ENCODE data around the gene CPA4. TPM values are rescaled to one million over a fixed set of nuclear protein-coding genes. Genes with fewer than 3 reads are reported as not detected.

CPA4 gene
- total and polyA plus RNA-seq, 2 donors = 3.8 TPM; not detected in 1

DNA sequence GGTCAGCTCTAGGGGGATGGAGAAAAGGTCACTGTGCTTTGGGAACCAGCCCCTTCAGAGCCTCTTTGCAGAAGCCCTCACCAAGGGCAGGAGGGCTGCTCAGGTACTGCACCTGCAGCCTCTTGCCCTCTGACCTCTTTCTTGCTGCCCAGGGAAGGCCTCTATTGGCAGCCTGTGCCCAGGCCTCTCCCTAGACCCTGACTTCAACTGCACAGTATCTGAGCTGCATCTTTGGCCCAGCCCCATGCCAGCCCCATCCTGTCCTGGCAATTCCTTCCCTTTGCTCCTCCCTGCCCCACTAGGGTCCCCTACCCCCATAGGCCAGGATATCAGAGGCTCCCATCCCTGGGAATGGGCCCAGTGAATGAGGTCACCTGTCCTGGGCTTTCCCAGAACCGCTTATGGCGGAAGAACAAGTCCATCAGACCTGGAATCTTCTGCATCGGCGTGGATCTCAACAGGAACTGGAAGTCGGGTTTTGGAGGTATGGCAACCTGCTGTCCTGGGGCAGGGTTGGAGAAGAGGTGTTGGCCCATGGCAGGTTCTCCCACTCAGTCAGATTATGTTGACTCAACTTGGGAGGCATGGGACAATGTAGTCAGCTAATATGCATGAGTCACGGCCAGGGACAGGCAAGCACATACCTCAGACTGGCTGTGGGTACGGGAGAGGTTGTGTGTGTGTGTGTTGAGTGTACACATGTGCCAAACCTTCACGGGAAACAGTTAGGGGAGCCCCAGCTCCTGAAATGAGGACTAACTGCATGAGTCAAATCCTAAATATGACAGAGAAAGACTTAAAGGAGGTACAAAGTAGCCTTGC, 70.3 kb downstream of the CPA4 start:
- 70% methylated on average over 8 of the region's 8 CpGs for WGBS
- H3K36me3 ChIP-seq (ENCODE audit: insufficient read depth) = no peaks in the 10 kb centered on the region
- no peak for DNase-seq (ENCODE audit: extremely low spot score)
- no peaks in the 10 kb centered on the region for H3K4me1 ChIP-seq (ENCODE audit: insufficient read depth)
- H3K4me3 ChIP-seq (ENCODE audit: low read depth, low read length) = no peak overlapping the region
- H3K27ac ChIP-seq (ENCODE audit: low read depth) = no peak overlapping the region

DNA sequence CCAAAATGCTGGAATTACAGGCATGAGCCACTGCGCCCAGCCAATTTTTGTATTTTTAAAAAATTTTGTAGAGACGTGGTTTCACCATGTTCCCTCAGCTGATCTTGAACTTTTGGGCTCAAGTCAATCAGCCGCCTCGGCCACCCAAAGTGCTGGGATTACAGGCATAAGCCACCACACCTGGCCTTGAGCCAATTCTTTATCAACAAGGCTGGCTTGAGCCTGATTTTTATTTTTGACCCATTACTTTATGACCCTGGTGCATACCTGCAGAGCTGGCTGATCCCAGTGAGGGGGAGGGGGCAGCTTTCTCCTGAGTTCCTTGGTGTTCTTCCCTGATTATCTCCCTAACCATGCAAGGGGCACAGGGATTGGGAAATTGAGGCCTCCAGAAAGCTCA, 71.5 kb downstream of the CPA4 start:
- Histone ChIP-seq H3K36me3 (ENCODE audit: insufficient read depth) (no peaks in the 10 kb centered on the region), H3K4me1 (ENCODE audit: insufficient read depth) (peaks cover 2% of the 10 kb centered on the region), H3K27ac (ENCODE audit: low read depth) (no peak overlapping the region), H3K4me3 (ENCODE audit: low read depth, low read length) (no peak overlapping the region)
- DNase-seq (ENCODE audit: extremely low spot score) = no peak
- 93% methylated on average over 4 of the region's 4 CpGs for WGBS

DNA sequence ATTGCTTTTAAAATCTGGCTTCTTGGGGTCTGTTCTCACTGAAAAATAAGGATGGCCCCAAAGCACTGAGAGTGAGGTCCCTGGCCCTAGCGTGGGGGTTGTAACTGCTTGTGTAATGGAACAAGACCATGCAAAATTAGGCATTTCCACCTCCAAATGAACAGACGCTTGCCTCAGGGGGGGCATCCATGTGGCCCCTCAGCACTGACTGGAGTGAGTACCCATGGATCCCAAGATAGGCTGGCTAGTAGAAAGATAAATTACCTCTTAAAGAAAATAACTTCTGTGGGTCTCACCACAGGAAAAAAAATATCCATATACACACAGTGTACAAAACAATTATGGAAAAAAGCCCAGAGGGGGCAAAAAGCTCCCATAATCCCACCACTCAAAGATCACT, 72.1 kb downstream of the CPA4 start:
- no peak overlapping the region for H3K27ac ChIP-seq (ENCODE audit: low read depth)
- no peaks in the 10 kb centered on the region for H3K36me3 ChIP-seq (ENCODE audit: insufficient read depth)
- H3K4me1 ChIP-seq (ENCODE audit: insufficient read depth) = peaks cover 3% of the 10 kb centered on the region
- no peak for DNase-seq (ENCODE audit: extremely low spot score)
- 79% methylated on average over 2 of the region's 2 CpGs for WGBS
- no peak overlapping the region for H3K4me3 ChIP-seq (ENCODE audit: low read depth, low read length)

DNA sequence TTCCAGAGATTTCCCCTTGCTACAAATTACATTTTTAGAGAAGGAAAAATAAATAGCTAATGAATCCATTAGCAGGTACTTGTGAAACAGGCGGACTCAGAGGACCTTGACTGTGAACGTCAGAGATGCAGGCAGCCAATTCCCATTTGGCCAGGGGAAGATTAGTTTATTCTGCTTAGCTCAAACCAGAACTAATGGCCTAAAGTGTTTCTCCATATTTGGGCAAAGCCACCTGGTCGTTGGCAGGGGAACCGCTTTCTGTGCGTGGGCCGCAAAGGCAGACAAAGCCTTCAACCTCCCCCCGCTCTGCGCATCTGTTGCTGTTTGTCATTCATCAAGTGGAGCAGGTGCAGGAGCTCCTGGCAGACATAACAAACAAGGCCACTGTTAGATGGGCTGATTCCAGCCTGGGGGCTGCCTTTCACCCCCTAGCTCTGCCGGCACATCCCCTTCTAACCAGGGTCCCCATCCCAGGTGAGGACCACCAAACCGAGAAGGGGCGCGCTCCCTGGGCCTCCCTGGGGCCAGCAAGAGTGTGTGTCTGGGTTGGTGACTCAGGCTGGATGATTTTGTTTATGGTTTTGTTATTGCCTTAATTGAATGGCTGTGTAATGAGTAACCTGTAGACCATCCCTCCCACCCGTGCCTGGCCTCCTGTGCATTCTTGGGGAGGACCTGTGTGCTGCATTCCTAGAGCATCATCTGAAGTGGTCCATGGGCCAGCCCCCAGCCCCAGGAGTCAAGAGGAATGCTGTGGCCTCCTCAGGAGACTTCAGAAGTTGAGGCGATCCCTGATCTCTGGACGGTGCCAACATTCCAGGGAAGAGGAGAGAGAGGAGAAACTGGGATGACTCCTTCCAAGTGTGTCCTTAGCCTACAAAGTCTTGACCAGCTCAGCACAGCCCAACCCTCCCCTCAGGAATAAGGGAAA, 72.8 kb downstream of the CPA4 start:
- WGBS = 77% methylated on average over 15 of the region's 15 CpGs
- Histone ChIP-seq H3K36me3 (ENCODE audit: insufficient read depth) (no peaks in the 10 kb centered on the region), H3K4me3 (ENCODE audit: low read depth, low read length) (no peak overlapping the region), H3K27ac (ENCODE audit: low read depth) (no peak overlapping the region), H3K4me1 (ENCODE audit: insufficient read depth) (peaks cover 4% of the 10 kb centered on the region)
- no peak for DNase-seq (ENCODE audit: extremely low spot score)

DNA sequence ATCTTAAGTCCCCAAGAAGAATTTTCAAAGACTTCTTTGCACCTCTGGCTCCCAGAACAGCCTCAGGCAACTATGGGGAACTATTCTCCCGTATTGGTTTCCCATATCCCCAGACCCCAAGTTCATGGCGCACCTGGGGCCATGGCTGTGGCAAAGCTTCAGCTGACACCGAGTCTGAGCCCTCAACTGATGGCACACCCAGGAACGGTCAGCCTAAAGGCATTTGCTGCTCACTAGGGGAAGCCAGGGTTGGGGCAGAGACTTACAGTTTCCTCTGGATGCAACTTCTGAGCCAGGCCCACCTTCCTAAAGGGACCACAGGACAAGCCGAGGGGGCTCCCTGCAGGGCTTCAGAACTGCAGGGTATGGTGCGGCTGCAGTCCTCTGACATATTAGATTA, 73.6 kb downstream of the CPA4 start:
- H3K36me3 ChIP-seq (ENCODE audit: insufficient read depth) = no peaks in the 10 kb centered on the region
- DNase-seq (ENCODE audit: extremely low spot score) = no peak
- peaks cover 4% of the 10 kb centered on the region for H3K4me1 ChIP-seq (ENCODE audit: insufficient read depth)
- H3K27ac ChIP-seq (ENCODE audit: low read depth) = no peak overlapping the region
- 92% methylated on average over 6 of the region's 6 CpGs for WGBS
- H3K4me3 ChIP-seq (ENCODE audit: low read depth, low read length) = no peak overlapping the region

DNA sequence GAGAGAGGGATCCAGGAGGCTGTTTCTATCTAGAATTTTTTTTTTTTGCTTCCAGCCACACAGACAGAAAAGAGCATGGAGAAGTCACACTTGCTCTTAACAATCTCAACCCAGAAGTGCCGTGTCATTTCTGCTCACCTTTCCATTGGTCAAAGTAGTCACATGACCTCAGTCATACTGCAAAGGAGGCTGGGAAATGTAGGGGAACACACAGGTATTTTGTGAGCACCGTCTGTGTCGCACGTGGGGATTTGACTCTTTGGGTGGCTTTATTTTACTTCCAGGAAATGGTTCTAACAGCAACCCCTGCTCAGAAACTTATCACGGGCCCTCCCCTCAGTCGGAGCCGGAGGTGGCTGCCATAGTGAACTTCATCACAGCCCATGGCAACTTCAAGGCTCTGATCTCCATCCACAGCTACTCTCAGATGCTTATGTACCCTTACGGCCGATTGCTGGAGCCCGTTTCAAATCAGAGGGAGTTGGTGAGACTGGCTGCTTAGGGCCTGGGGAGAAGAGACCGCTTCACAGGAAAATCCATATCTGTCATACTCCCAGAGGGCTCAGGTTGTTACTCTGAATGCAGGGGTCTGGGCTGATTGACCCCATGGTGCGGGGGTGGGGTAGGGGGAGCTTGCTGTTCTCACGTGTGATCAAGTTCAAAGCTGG, 74.3 kb downstream of the CPA4 start:
- H3K4me3 ChIP-seq (ENCODE audit: low read depth, low read length) = no peak overlapping the region
- H3K27ac ChIP-seq (ENCODE audit: low read depth) = no peak overlapping the region
- no peak for DNase-seq (ENCODE audit: extremely low spot score)
- H3K4me1 ChIP-seq (ENCODE audit: insufficient read depth) = peaks cover 4% of the 10 kb centered on the region
- H3K36me3 ChIP-seq (ENCODE audit: insufficient read depth) = no peaks in the 10 kb centered on the region
- 90% methylated on average over 13 of the region's 13 CpGs for WGBS

DNA sequence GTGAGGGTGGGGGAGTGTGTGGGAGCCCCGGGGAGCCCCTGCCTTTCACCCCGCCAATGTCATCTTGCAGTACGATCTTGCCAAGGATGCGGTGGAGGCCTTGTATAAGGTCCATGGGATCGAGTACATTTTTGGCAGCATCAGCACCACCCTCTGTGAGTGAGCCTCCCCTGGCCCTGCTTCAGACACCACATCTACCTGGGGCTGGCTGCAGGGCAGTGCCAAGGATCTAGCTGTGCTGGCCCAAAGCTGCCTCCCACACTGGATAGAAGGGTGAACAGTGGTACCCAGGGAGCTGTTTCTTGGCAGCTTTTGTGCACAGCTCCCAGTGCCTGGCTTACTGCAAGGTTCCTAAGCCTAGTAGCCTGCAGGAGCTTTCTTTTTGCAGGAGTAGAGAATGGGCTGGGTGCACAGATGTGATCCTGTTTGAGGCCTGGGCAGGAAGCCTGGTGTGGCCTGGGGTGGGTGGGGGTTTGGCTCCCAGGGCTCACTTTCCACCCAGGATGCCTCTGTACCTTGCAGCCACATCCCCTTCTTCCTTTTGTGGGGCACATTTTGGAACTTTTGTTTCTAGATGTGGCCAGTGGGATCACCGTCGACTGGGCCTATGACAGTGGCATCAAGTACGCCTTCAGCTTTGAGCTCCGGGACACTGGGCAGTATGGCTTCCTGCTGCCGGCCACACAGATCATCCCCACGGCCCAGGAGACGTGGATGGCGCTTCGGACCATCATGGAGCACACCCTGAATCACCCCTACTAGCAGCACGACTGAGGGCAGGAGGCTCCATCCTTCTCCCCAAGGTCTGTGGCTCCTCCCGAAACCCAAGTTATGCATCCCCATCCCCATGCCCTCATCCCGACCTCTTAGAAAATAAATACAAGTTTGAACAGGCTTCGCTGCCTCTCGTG, 75.1 kb downstream of the CPA4 start:
- Histone ChIP-seq H3K36me3 (ENCODE audit: insufficient read depth) (no peaks in the 10 kb centered on the region), H3K4me1 (ENCODE audit: insufficient read depth) (peaks cover 4% of the 10 kb centered on the region), H3K4me3 (ENCODE audit: low read depth, low read length) (no peak overlapping the region), H3K27ac (ENCODE audit: low read depth) (no peak overlapping the region)
- no peak for DNase-seq (ENCODE audit: extremely low spot score)
- WGBS = 88% methylated on average over 19 of the region's 19 CpGs

DNA sequence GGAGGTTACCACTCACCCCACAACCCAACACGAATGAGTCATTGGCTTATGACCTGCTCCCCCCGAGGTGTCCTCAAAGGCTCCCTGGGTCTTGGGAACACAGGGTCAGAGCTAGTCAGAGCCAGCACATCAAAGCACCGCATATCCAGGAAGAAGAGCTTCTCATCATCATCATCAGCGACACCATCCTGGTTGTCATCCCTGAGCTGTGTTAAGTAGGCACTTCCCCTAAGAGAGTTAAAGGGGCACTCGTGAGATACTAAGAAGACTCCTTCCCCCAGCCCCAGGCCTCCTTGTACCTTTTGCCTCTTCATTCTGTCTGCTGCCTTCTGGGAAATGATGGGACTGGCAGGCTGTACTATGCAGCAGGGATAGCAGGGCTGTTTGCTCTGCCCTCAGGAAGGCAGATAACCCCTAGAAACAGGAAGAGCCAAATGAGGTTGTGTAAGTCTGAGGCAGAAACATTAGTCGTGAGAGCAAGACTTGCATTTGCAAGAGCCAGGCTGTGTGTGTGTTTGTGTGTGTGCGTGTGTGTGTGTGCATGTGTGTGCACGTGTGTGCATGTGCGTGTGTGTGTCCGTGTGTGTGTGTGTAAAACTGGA, 76.2 kb downstream of the CPA4 start:
- Histone ChIP-seq H3K36me3 (ENCODE audit: insufficient read depth) (no peaks in the 10 kb centered on the region), H3K4me3 (ENCODE audit: low read depth, low read length) (no peak overlapping the region), H3K27ac (ENCODE audit: low read depth) (peak overlapping the region; percentile 19), H3K4me1 (ENCODE audit: insufficient read depth) (peaks cover 4% of the 10 kb centered on the region)
- no peak for DNase-seq (ENCODE audit: extremely low spot score)
- WGBS = 29% methylated on average over 10 of the region's 10 CpGs

DNA sequence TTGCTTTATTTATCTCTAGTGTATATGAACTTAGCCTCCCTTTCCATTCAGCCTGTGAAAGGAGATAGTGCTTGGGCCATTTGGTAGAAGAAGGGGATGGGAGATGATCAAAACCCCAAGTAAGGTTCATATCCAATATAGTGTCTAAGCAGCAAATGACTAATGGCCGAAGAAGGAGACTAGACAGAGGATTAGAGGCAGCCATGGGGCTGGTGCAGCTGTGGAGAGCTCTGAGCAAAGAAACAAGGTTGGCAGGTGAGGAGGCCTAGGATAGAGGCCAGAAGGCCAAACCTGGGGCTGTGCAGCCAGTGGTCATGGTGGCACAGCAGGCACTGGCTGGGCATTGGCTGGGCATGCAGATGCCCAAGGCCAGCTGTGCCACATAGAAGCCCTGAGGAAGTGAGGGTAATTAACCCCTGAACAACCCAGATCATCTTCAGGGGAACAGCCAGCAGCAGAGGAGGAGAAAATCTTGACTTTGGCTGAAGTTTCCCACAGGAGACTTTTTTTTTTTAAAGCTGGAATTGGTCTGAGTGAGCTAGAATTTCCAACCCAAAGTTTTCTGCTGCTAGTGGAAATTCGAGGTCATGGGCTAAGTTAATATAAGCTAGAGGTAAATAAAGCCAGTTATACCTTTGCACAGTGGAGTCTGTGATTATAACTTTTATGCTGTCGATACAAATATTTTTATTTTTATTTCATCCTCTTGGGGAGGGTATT, 77.0 kb downstream of the CPA4 start:
- no peak overlapping the region for H3K27ac ChIP-seq (ENCODE audit: low read depth)
- no peaks in the 10 kb centered on the region for H3K36me3 ChIP-seq (ENCODE audit: insufficient read depth)
- WGBS = 59% methylated on average over 3 of the region's 3 CpGs
- no peak overlapping the region for H3K4me3 ChIP-seq (ENCODE audit: low read depth, low read length)
- H3K4me1 ChIP-seq (ENCODE audit: insufficient read depth) = peaks cover 4% of the 10 kb centered on the region
- no peak for DNase-seq (ENCODE audit: extremely low spot score)

DNA sequence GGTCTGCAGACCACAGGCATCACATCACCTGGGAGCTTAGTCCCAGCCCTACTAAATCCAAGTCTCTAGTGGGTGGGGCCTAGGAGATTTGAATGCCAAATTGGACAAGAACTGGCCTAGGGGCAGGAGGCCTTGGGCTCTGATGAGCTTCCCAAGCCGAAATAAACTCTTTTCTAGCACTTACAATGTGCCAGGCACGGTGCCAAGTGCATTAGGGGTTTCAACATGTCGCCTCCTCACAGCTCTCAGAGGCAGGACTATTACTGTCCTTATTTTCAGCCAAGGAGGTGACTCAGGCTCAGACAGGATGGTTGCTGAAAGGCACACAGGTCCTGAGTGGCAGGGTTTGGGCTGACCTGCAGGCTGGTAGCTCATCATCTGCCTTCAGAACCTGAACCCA, 78.1 kb downstream of the CPA4 start:
- H3K36me3 ChIP-seq (ENCODE audit: insufficient read depth) = no peaks in the 10 kb centered on the region
- no peak for DNase-seq (ENCODE audit: extremely low spot score)
- H3K4me3 ChIP-seq (ENCODE audit: low read depth, low read length) = no peak overlapping the region
- WGBS = 51% methylated on average over 3 of the region's 3 CpGs
- peaks cover 4% of the 10 kb centered on the region for H3K4me1 ChIP-seq (ENCODE audit: insufficient read depth)
- no peak overlapping the region for H3K27ac ChIP-seq (ENCODE audit: low read depth)

DNA sequence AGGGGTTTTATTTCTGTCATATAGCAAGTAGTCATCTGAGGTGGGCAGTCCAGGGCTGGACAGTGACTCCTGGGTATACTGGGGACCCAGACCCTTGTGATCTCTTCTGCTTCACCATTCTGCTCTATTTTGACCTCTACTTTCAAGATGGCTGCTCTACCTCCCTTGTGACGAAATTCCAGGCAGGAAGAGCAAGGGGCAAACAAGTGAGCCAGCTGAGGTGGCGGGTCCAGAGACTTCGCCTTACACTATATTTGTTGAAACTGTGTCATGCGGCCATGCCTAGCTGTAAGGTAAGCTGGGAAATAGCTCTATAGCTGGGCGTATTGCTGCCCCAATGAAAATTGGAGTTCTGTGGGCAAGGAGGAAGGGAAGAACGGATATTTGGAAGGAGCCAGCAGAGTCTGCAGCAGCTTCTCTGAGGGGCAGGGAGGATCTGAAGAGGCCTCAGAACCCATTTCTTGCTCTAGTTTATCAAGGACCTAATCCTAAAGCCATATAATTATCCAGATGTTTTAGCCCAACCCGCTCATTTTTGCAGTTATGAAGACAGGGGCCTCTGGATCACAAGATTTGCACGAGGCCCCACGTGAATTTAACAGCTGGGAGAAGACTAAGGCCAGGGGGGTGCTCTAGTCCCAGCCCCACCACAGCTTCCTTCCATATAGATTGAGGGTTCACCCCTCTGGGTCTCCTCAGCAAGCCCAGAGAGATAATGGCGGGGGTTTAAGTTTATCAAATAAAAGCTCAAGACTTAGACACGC, 79.6 kb downstream of the CPA4 start:
- H3K27ac ChIP-seq (ENCODE audit: low read depth) = peak overlapping the region; percentile 91
- WGBS = 70% methylated on average over 11 of the region's 11 CpGs
- no peak for DNase-seq (ENCODE audit: extremely low spot score)
- H3K4me1 ChIP-seq (ENCODE audit: insufficient read depth) = peaks cover 4% of the 10 kb centered on the region
- no peaks in the 10 kb centered on the region for H3K36me3 ChIP-seq (ENCODE audit: insufficient read depth)
- no peak overlapping the region for H3K4me3 ChIP-seq (ENCODE audit: low read depth, low read length)

All from urinary bladder (tissue), 4 donors.